ENCODE results near the gene MYO5C.

The MYO5C gene

GRCh38 chr15:52283281-52283680, 12.3 kb downstream of the MYO5C start:
- TF ChIP-seq, protein P1, sequence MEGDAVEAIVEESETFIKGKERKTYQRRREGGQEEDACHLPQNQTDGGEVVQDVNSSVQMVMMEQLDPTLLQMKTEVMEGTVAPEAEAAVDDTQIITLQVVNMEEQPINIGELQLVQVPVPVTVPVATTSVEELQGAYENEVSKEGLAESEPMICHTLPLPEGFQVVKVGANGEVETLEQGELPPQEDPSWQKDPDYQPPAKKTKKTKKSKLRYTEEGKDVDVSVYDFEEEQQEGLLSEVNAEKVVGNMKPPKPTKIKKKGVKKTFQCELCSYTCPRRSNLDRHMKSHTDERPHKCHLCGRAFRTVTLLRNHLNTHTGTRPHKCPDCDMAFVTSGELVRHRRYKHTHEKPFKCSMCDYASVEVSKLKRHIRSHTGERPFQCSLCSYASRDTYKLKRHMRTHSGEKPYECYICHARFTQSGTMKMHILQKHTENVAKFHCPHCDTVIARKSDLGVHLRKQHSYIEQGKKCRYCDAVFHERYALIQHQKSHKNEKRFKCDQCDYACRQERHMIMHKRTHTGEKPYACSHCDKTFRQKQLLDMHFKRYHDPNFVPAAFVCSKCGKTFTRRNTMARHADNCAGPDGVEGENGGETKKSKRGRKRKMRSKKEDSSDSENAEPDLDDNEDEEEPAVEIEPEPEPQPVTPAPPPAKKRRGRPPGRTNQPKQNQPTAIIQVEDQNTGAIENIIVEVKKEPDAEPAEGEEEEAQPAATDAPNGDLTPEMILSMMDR (conservative IDR thresholded peaks at IDR 0.05; ENCODE audit: low read length) = no peak
- DNase-seq (ENCODE audit: low read depth) = no peak
- no peak overlapping the region for H3K4me3 ChIP-seq (ENCODE audit: low read length)

GRCh38 chr15:52282418-52282817, 13.2 kb downstream of the MYO5C start:
- DNase-seq (ENCODE audit: low read depth) = no peak
- TF ChIP-seq, protein P1 (conservative IDR thresholded peaks at IDR 0.05; ENCODE audit: low read length) = no peak
- no peak overlapping the region for H3K4me3 ChIP-seq (ENCODE audit: low read length)

DNA sequence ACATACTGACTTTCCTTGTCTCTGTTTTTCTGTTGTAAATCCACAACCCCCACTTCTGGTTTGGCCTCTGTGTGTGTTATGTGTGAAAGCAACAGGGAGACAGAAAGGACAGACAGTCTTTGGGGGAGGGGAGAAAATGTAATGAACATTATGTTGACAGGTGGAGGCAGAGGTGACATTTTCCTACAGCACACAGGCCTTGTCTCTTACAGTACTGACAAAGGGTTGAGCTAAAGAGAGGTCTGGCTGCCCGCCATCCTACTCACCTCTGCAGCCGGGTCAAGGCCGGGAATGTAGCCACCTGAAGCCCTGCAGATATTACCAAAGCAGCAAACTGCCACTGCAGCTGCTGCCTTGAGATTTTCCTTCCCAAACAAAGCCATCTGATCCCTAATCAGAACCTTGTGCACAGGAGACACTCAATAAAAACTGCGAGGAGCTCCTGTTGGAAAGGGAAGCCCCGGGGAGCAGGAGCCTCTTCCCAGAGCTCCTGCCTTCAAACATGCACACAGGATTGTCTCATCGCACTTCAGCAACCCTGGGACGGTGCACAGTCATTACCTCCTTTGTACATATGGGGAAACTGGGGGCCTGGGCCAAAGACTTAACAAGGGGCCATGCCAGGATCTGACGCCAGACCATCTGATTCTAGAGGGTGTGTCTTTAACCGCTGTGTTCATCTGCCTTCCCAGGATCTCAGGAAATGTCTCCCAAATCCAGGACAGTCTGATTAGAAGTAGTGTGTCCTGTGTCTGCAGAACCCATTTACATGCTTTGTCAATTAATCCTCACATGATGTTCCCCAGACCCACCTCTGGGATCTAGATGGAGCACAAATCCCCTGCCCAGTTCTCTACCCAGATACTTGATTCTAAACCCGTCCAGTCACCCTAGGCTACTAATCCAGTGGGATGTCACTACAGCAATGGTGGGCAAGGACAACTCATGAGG, 14.2 kb downstream of the MYO5C start:
- no peak overlapping the region for H3K4me3 ChIP-seq (ENCODE audit: low read length)
- TF ChIP-seq, protein P1 (conservative IDR thresholded peaks at IDR 0.05; ENCODE audit: low read length) = no peak

GRCh38 chr15:52280326-52281084, 15.1 kb downstream of the MYO5C start:
- TF ChIP-seq, protein P1 (conservative IDR thresholded peaks at IDR 0.05; ENCODE audit: low read length) = no peak
- DNase-seq (ENCODE audit: low read depth) = no peak
- no peak overlapping the region for H3K4me3 ChIP-seq (ENCODE audit: low read length)

More for the DNA sequence above, 14.2 kb downstream of the MYO5C start:
- no peak for DNase-seq (ENCODE audit: low read depth)

GRCh38 chr15:52278636-52279367, 16.8 kb downstream of the MYO5C start:
- DNase-seq (ENCODE audit: low read depth) = no peak
- TF ChIP-seq, protein P1 (conservative IDR thresholded peaks at IDR 0.05; ENCODE audit: low read length) = no peak
- no peak overlapping the region for H3K4me3 ChIP-seq (ENCODE audit: low read length)

DNA sequence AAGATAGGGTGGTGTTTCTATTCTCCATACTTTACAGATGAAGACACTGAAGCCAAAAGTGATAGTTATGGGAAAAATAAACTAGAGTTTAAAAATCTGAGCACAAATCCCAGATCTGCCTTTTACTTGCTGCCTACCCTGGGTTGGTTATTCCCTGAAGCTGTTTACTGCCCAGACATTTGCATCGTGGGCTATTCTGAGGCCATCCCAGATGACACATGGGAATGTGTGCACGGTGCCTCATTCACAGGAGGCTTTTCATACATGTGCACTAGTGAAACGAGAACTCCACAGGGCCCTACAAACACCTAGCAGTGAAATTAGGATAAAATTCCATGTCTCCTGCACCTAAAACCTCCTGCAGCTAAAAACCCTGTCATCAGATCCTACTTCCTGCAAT, 17.5 kb downstream of the MYO5C start:
- H3K4me3 ChIP-seq (ENCODE audit: low read length) = no peak overlapping the region
- TF ChIP-seq, protein P1 (conservative IDR thresholded peaks at IDR 0.05; ENCODE audit: low read length) = no peak
- DNase-seq (ENCODE audit: low read depth) = no peak
